Suprapubic skin (tissue), 4 donors: ENCODE measurements around the gene FNDC1. TPM values are rescaled to one million over a fixed set of nuclear protein-coding genes. Genes with fewer than 3 reads are reported as not detected.

ENCODE experiments used
- DNase-seq, 2 donors: peaks; one replicate each; pipeline ENCODE4 v3.0.0-alpha.2; 2019; ENCODE audit warnings: low spot score in 2 of 2
- H3K27ac ChIP-seq: fragments of 200-600 bp; sonication (generic); one replicate; pipeline ENCODE4 v1.5.1; 2019
- H3K27me3 ChIP-seq: fragments of 200-600 bp; sonication (generic); one replicate; pipeline ENCODE4 v1.5.1; 2019
- H3K36me3 ChIP-seq: fragments of 200-600 bp; sonication (generic); one replicate; pipeline ENCODE4 v1.5.1; 2019
- H3K4me1 ChIP-seq: fragments of 200-600 bp; sonication (generic); one replicate; pipeline ENCODE4 v1.5.1; 2019
- H3K4me3 ChIP-seq: fragments of 200-600 bp; sonication (generic); one replicate; pipeline ENCODE4 v1.5.1; 2019; ENCODE audit warnings: mild to moderate bottlenecking
- H3K9me3 ChIP-seq: fragments of 200-600 bp; sonication (generic); one replicate; pipeline ENCODE4 v1.5.1; 2019
- EP300 ChIP-seq: sonication (generic); formaldehyde crosslinking; IDR thresholded peaks from one replicate; pipeline ENCODE4 v1.6.1; 2017; ENCODE audit warnings: antibody characterized with exemption
- POLR2A ChIP-seq, 2 donors: fragments of 450-650 bp; IDR thresholded peaks; one replicate each; pipeline ENCODE4 v1.6.1; 2017; ENCODE audit warnings: antibody characterized with exemption in 2 of 2, mild to moderate bottlenecking in 2 of 2, moderate library complexity in 2 of 2
- POLR2AphosphoS5 ChIP-seq, 3 donors: sonication (generic); formaldehyde crosslinking; IDR thresholded peaks; one replicate each; pipeline ENCODE4 v1.6.1; 2017; ENCODE audit warnings: antibody characterized with exemption in 3 of 3
- WGBS: methylation state at CpG from one replicate; pipeline ENCODE4 v1.1.5; 2018; 5-methylcytosine and 5-hydroxymethylcytosine counted together
- total RNA-seq, 4 donors: library from RNA; depleted of rRNA; stranded (reverse); fragments of >200 nt; gene quantifications; one replicate each; pipeline ENCODE4 v1.1.0, GENCODE V29; 2016
- TF ChIP-seq, protein P1 (sequence below), 2 donors: fragments of 200-600 bp in 1 of 2; fragments of 450-650 bp in 1 of 2; sonication (generic) in 1 of 2; IDR thresholded peaks; one replicate each; pipeline ENCODE4 v1.5.1; 2016 to 2019; ENCODE audit warnings: antibody characterized with exemption in 2 of 2, mild to moderate bottlenecking in 1 of 2, moderate library complexity in 1 of 2

FNDC1 gene
- total RNA-seq, 4 donors from 2014 or later = 0.13 to 0.89 (median 0.15) TPM; not detected in 1

GRCh38 chr6:159259441-159260125, 90.4 kb downstream of the FNDC1 start:
- TF ChIP-seq POLR2AphosphoS5 (IDR thresholded peaks at IDR 0.05) = no peak
- TF ChIP-seq POLR2A (IDR thresholded peaks at IDR 0.05) = no peak
- TF ChIP-seq, protein P1, sequence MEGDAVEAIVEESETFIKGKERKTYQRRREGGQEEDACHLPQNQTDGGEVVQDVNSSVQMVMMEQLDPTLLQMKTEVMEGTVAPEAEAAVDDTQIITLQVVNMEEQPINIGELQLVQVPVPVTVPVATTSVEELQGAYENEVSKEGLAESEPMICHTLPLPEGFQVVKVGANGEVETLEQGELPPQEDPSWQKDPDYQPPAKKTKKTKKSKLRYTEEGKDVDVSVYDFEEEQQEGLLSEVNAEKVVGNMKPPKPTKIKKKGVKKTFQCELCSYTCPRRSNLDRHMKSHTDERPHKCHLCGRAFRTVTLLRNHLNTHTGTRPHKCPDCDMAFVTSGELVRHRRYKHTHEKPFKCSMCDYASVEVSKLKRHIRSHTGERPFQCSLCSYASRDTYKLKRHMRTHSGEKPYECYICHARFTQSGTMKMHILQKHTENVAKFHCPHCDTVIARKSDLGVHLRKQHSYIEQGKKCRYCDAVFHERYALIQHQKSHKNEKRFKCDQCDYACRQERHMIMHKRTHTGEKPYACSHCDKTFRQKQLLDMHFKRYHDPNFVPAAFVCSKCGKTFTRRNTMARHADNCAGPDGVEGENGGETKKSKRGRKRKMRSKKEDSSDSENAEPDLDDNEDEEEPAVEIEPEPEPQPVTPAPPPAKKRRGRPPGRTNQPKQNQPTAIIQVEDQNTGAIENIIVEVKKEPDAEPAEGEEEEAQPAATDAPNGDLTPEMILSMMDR (IDR thresholded peaks at IDR 0.05) = no peak
- no peak for TF ChIP-seq EP300
- no peak for DNase-seq
- no peak overlapping the region for H3K4me3 ChIP-seq
- no peaks in the 10 kb centered on the region for H3K27me3 ChIP-seq
- no peak overlapping the region for H3K27ac ChIP-seq
- 85% methylated on average over 3 of the region's 3 CpGs for WGBS
- no peaks in the 10 kb centered on the region for H3K4me1 ChIP-seq
- no peaks in the 10 kb centered on the region for H3K36me3 ChIP-seq
- H3K9me3 ChIP-seq = no peaks in the 10 kb centered on the region

- Histone ChIP-seq H3K4me3 (no peak overlapping the region), H3K27me3 (no peaks in the 10 kb centered on the region), H3K4me1 (no peaks in the 10 kb centered on the region), H3K36me3 (no peaks in the 10 kb centered on the region), H3K27ac (no peak overlapping the region), H3K9me3 (no peaks in the 10 kb centered on the region)
- WGBS = 81% methylated on average over 4 of the region's 4 CpGs
- TF ChIP-seq EP300 (no peak), POLR2AphosphoS5 (IDR thresholded peaks at IDR 0.05) (no peak), POLR2A (IDR thresholded peaks at IDR 0.05) (no peak)
- TF ChIP-seq, protein P1 (IDR thresholded peaks at IDR 0.05) = no peak
- no peak for DNase-seq
Observed at GRCh38 chr6:159260208-159260607, 91.0 kb downstream of the FNDC1 start.

- DNase-seq = no peak
- Histone ChIP-seq H3K27ac (no peak overlapping the region), H3K27me3 (no peaks in the 10 kb centered on the region), H3K4me3 (no peak overlapping the region), H3K4me1 (no peaks in the 10 kb centered on the region), H3K36me3 (no peaks in the 10 kb centered on the region), H3K9me3 (no peaks in the 10 kb centered on the region)
- TF ChIP-seq, protein P1 (IDR thresholded peaks at IDR 0.05) = no peak
- TF ChIP-seq POLR2A (IDR thresholded peaks at IDR 0.05) (no peak), POLR2AphosphoS5 (IDR thresholded peaks at IDR 0.05) (no peak), EP300 (no peak)
Observed at GRCh38 chr6:159261995-159262394, 92.8 kb downstream of the FNDC1 start.

GRCh38 chr6:159262586-159262985, 93.4 kb downstream of the FNDC1 start:
- no peaks in the 10 kb centered on the region for H3K4me1 ChIP-seq
- no peak for TF ChIP-seq POLR2A (IDR thresholded peaks at IDR 0.05)
- no peak for TF ChIP-seq POLR2AphosphoS5 (IDR thresholded peaks at IDR 0.05)
- TF ChIP-seq EP300 = no peak
- TF ChIP-seq, protein P1 (IDR thresholded peaks at IDR 0.05) = no peak
- H3K27ac ChIP-seq = no peak overlapping the region
- no peaks in the 10 kb centered on the region for H3K27me3 ChIP-seq
- no peaks in the 10 kb centered on the region for H3K36me3 ChIP-seq
- 83% methylated on average over 2 of the region's 2 CpGs for WGBS
- H3K4me3 ChIP-seq = no peak overlapping the region
- DNase-seq = no peak
- H3K9me3 ChIP-seq = no peaks in the 10 kb centered on the region

- Histone ChIP-seq H3K27me3 (no peaks in the 10 kb centered on the region), H3K27ac (no peak overlapping the region), H3K4me1 (no peaks in the 10 kb centered on the region), H3K4me3 (no peak overlapping the region), H3K9me3 (no peaks in the 10 kb centered on the region), H3K36me3 (no peaks in the 10 kb centered on the region)
- 59% methylated on average over 4 of the region's 4 CpGs for WGBS
- DNase-seq = no peak
- TF ChIP-seq EP300 (no peak), POLR2A (IDR thresholded peaks at IDR 0.05) (no peak), POLR2AphosphoS5 (IDR thresholded peaks at IDR 0.05) (no peak)
- TF ChIP-seq, protein P1 (IDR thresholded peaks at IDR 0.05) = no peak
Observed at GRCh38 chr6:159267165-159267564, 98.0 kb downstream of the FNDC1 start.
